GM12878 (cell line): Measurements from ENCODE around the gene UNC45A. TPM values are rescaled to one million over a fixed set of nuclear protein-coding genes. Genes with fewer than 3 reads are reported as not detected.

Experiments
- ATAC-seq: fragments of 200-7000 bp; cut with Tn5 transposase; 3 replicates; pipeline ENCODE4 v1.9.1; 2020; ENCODE audit warnings: mild to moderate bottlenecking, moderate library complexity
- BruUV-seq: library from RNA; stranded (reverse); fragments of 400-500 nt; replicated peaks from 2 replicates; lab custom pipeline; 2021; lab: Mats Ljungman, UMichigan
- CTCF ChIA-PET: fragments of 300-600 bp; sonication (Branson Sonifier 250); formaldehyde crosslinking; extraction: SDS; loops from one replicate; lab custom pipeline; 2021; ENCODE audit warnings: inconsistent platforms; lab: Yijun Ruan, JAX
- POLR2A ChIA-PET: fragments of 350-600 bp; formaldehyde crosslinking; extraction: SDS; loops from one replicate; lab custom pipeline; 2021; ENCODE audit warnings: inconsistent platforms; lab: Charles Lee
- RAD21 ChIA-PET: fragments of 300-600 bp; sonication (Branson Sonifier 250); formaldehyde crosslinking; loops from one replicate; lab custom pipeline; 2023; ENCODE audit warnings: antibody characterized with exemption; ENCODE audit not compliant: unreplicated experiment; lab: Charles Lee
- SMC1A ChIA-PET: fragments of 300-600 bp; sonication (Branson Sonifier 250); formaldehyde crosslinking; loops from one replicate; lab custom pipeline; 2023; ENCODE audit not compliant: unreplicated experiment, uncharacterized antibody; lab: Charles Lee
- DNase-seq: peaks from one replicate; pipeline ENCODE4 v3.0.0-alpha.2; 2011; ENCODE audit warnings: low read depth, low spot score
- FAIRE-seq: peaks from 3 replicates; lab custom pipeline; 2011; peaks lifted over from hg19 to GRCh38; lab: Jason Lieb, UNC
- H2AFZ ChIP-seq: 2 replicates; pipeline ENCODE4 v1.6.0; 2011; ENCODE audit warnings: low read depth, low read length, control low read depth; ENCODE audit not compliant: control insufficient read depth
- H3K27ac ChIP-seq: 2 replicates; pipeline ENCODE4 v1.5.1; 2011; ENCODE audit warnings: control low read depth; ENCODE audit not compliant: control insufficient read depth, insufficient read depth
- H3K27me3 ChIP-seq, 2 experiments: replicated peaks in 1 of 2; 2 replicates each; pipeline versions ENCODE4 v1.6.0 to v1.6.1; 2011; ENCODE audit warnings: low read length in 1 of 2; ENCODE audit not compliant: control insufficient read depth in 2 of 2, insufficient read depth in 2 of 2
- H3K36me3 ChIP-seq, 2 experiments: 2 replicates each; pipeline ENCODE4 v1.5.1; 2011; ENCODE audit warnings: low read length in 1 of 2; ENCODE audit not compliant: control insufficient read depth in 2 of 2, insufficient read depth in 2 of 2
- H3K4me1 ChIP-seq: 2 replicates; pipeline ENCODE4 v1.6.1; 2011; ENCODE audit warnings: mild to moderate bottlenecking, low read length, moderate library complexity, mixed read lengths; ENCODE audit not compliant: control insufficient read depth, insufficient read depth
- H3K4me2 ChIP-seq: 2 replicates; pipeline ENCODE4 v1.6.0; 2011; ENCODE audit warnings: control low read depth; ENCODE audit not compliant: control insufficient read depth, insufficient read depth
- H3K4me3 ChIP-seq: fragments of 200-600 bp; sonication (generic); 2 replicates; pipeline ENCODE4 v1.5.1; 2016
- H3K79me2 ChIP-seq: 2 replicates; pipeline ENCODE4 v1.6.0; 2011; ENCODE audit warnings: low read length; ENCODE audit not compliant: control insufficient read depth, insufficient read depth
- H3K9ac ChIP-seq: 2 replicates; pipeline ENCODE4 v1.8.0; 2011; ENCODE audit warnings: low read length, control low read depth, mixed read lengths; ENCODE audit not compliant: control insufficient read depth, insufficient read depth
- H3K9me3 ChIP-seq: replicated peaks from 3 replicates; pipeline ENCODE4 v1.5.1; 2011; ENCODE audit warnings: mild to moderate bottlenecking, low read length; ENCODE audit not compliant: control insufficient read depth, insufficient read depth
- H4K20me1 ChIP-seq: 2 replicates; pipeline ENCODE4 v1.6.0; 2011; ENCODE audit not compliant: control insufficient read depth, insufficient read depth
- NFIC ChIP-seq: IDR thresholded peaks from 2 replicates; pipeline ENCODE4 v1.6.1; 2012; ENCODE audit warnings: low read depth, mild to moderate bottlenecking, inconsistent platforms, low read length, moderate library complexity
- WGBS: methylation state at CpG from one replicate; pipeline ENCODE4 v1.1.6; 2016; ENCODE audit warnings: low lambda C conversion rate; ENCODE audit not compliant: insufficient replicate concordance, insufficient coverage; ENCODE audit errors: missing lambda C conversion rate; 5-methylcytosine and 5-hydroxymethylcytosine counted together
- in situ Hi-C: fragments of 300-500 bp; cut with MboI; formaldehyde crosslinking; loops from 9 replicates; pipeline ENCODE4 v1.14.3; 2018; ENCODE audit warnings: mixed read lengths
- intact Hi-C: fragments of 100-400 bp; cut with micrococcal nuclease; formaldehyde crosslinking; loops from one replicate; pipeline ENCODE4 v1.14.2; 2022; ENCODE audit not compliant: unreplicated experiment
- polyA plus RNA-seq, 11 experiments: library from polyadenylated mRNA; depleted of rRNA in 4 of 11; unstranded in 6 of 11; stranded (reverse) in 5 of 11; fragments of >200 nt; fragmentation: Nextera tagmentation in 4 of 11; fragmentation: Illumina TruSeq in 1 of 11; extraction: Ambion mirVana in 4 of 11; extraction: Trizol in 1 of 11; gene quantifications; 1 replicate in 1 of 11; 2 replicates in 10 of 11; pipeline versions ENCODE4 v1.2.1 to v1.2.3, GENCODE V29; 2011 to 2016; ENCODE audit warnings: inconsistent platforms in 2 of 11, missing spikeins in 2 of 11, low read depth in 1 of 11
- total RNA-seq, 4 experiments: library from RNA; depleted of rRNA in 3 of 4; stranded (reverse); fragments of >200 nt in 3 of 4; fragmentation: Illumina TruSeq in 1 of 4; extraction: Trizol in 1 of 4; gene quantifications; 2 replicates each; pipeline versions ENCODE4 v1.2.1 to v1.2.3, GENCODE V29; 2013 to 2021
- TF ChIP-seq, protein P1 (sequence below): fragments of 450-650 bp; IDR thresholded peaks from 2 replicates; pipeline ENCODE4 v1.6.1; 2017; ENCODE audit warnings: mild to moderate bottlenecking
- TF ChIP-seq, protein P2 (sequence below): fragments of 450-650 bp; IDR thresholded peaks from 2 replicates; pipeline ENCODE4 v1.6.1; 2016; ENCODE audit warnings: mild to moderate bottlenecking, moderate library complexity, borderline replicate concordance

Gene UNC45A
- total and polyA plus RNA-seq, 10 of the 15 experiments (the other 5 are each of a cell fraction or from before 2014, with no cell fraction given), result 10.3 to 57.8 (median 40.5) TPM

DNA sequence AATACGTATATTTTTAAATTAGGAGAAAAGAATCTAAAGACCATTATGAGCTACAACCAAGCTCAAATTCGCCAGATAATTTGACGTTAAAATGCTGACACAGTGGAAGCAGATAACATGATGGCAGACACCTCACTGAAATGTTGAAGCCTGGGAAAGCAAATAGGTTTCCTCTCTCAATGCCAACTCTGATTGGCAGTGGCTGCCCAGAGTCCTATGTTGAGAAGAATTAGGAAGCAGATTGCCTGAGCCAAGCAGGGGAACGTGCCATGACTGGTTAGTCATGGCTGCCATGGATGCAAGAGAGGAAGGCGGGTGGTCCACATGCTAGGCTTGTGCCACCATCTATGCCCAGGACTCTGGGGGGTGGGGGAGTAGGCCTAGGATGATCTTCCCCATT is 3.2 kb downstream of the UNC45A start:
- ChIA-PET SMC1A (interaction anchor here (0.8 to 1.7 kb wide), 3 partner anchors 10 to 111 kb away, joined by 3 to 4 read pairs (median 3); no protein-coding TSS in a partner anchor), CTCF (interaction anchor here (0.8 to 18.1 kb wide), 3 partner anchors 38 to 618 kb away, joined by 3 to 480 read pairs (median 3); partner anchors contain the start of gene MAN2A2), POLR2A (no interaction called here), RAD21 (no interaction called here)
- Histone ChIP-seq H3K4me3 (no peak overlapping the region), H3K79me2 (peaks cover 14% of the 10 kb centered on the region), H2AFZ (no peak overlapping the region), H3K36me3 (peaks cover 7 to 22% of the 10 kb centered on the region in 2 experiments; a peak in 3 of 4 replicates), H3K27ac (no peak overlapping the region), H3K4me2 (no peak overlapping the region), H4K20me1 (no peaks in the 10 kb centered on the region; the same call in 1 of the 2 replicates), H3K9me3 (no peaks in the 10 kb centered on the region), H3K27me3 (no peaks in the 10 kb centered on the region), H3K9ac (no peak overlapping the region), H3K4me1 (peaks cover 18% of the 10 kb centered on the region)
- in situ Hi-C loops (no loop called here), intact Hi-C loops (loop anchor here (10.0 kb wide), 1 partner anchor 83 kb away; no protein-coding TSS in a partner anchor)
- no peak for ATAC-seq
- BruUV-seq, result TSS peak; percentile 8
- TF ChIP-seq, protein P1, sequence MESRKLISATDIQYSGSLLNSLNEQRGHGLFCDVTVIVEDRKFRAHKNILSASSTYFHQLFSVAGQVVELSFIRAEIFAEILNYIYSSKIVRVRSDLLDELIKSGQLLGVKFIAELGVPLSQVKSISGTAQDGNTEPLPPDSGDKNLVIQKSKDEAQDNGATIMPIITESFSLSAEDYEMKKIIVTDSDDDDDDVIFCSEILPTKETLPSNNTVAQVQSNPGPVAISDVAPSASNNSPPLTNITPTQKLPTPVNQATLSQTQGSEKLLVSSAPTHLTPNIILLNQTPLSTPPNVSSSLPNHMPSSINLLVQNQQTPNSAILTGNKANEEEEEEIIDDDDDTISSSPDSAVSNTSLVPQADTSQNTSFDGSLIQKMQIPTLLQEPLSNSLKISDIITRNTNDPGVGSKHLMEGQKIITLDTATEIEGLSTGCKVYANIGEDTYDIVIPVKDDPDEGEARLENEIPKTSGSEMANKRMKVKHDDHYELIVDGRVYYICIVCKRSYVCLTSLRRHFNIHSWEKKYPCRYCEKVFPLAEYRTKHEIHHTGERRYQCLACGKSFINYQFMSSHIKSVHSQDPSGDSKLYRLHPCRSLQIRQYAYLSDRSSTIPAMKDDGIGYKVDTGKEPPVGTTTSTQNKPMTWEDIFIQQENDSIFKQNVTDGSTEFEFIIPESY, result no peak
- TF ChIP-seq NFIC, result no peak
- TF ChIP-seq, protein P2, sequence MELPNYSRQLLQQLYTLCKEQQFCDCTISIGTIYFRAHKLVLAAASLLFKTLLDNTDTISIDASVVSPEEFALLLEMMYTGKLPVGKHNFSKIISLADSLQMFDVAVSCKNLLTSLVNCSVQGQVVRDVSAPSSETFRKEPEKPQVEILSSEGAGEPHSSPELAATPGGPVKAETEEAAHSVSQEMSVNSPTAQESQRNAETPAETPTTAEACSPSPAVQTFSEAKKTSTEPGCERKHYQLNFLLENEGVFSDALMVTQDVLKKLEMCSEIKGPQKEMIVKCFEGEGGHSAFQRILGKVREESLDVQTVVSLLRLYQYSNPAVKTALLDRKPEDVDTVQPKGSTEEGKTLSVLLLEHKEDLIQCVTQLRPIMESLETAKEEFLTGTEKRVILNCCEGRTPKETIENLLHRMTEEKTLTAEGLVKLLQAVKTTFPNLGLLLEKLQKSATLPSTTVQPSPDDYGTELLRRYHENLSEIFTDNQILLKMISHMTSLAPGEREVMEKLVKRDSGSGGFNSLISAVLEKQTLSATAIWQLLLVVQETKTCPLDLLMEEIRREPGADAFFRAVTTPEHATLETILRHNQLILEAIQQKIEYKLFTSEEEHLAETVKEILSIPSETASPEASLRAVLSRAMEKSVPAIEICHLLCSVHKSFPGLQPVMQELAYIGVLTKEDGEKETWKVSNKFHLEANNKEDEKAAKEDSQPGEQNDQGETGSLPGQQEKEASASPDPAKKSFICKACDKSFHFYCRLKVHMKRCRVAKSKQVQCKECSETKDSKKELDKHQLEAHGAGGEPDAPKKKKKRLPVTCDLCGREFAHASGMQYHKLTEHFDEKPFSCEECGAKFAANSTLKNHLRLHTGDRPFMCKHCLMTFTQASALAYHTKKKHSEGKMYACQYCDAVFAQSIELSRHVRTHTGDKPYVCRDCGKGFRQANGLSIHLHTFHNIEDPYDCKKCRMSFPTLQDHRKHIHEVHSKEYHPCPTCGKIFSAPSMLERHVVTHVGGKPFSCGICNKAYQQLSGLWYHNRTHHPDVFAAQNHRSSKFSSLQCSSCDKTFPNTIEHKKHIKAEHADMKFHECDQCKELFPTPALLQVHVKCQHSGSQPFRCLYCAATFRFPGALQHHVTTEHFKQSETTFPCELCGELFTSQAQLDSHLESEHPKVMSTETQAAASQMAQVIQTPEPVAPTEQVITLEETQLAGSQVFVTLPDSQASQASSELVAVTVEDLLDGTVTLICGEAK, result no peak
- DNase-seq, result no peak
- 96% methylated on average over 5 of the region's 5 CpGs for WGBS
- FAIRE-seq, result no peak
